HEK293 (cell line): ENCODE results near the gene PSD4.

Experiments
- CTCF ChIA-PET: fragments of 350-600 bp; formaldehyde crosslinking; extraction: SDS; loops from one replicate; lab custom pipeline; 2021; ENCODE audit warnings: antibody characterized with exemption; lab: Yijun Ruan, JAX
- POLR2A ChIA-PET: fragments of 300-600 bp; formaldehyde crosslinking; extraction: SDS; loops from one replicate; lab custom pipeline; 2020; ENCODE audit warnings: antibody characterized with exemption, inconsistent platforms; lab: Yijun Ruan, JAX
- H3K27ac ChIP-seq: fragments of 200-500 bp; sonication (Bioruptor generic); 2 replicates; pipeline ENCODE4 v1.5.1; 2014; ENCODE audit warnings: low read depth, low read length, control low read depth, inconsistent platforms; ENCODE audit errors: extremely low read depth
- H3K36me3 ChIP-seq, 2 experiments: fragments of 200-500 bp in 1 of 2; sonication (Bioruptor generic) in 1 of 2; 1 replicate in 1 of 2; 2 replicates in 1 of 2; pipeline ENCODE4 v1.5.1; 2014 to 2017; ENCODE audit warnings: inconsistent platforms in 2 of 2, low read length in 2 of 2; ENCODE audit not compliant: control insufficient read depth in 2 of 2, insufficient read depth in 1 of 2
- H3K4me1 ChIP-seq: fragments of 200-500 bp; sonication (Bioruptor generic); 2 replicates; pipeline ENCODE4 v1.5.1; 2014; ENCODE audit warnings: mild to moderate bottlenecking, low read length, inconsistent platforms; ENCODE audit not compliant: control insufficient read depth, insufficient read depth
- H3K4me3 ChIP-seq: 2 replicates; pipeline ENCODE4 v1.5.1; 2011; ENCODE audit warnings: low read depth, mild to moderate bottlenecking, control low read depth, low read length, moderate library complexity
- H3K9me3 ChIP-seq: fragments of 200-500 bp; sonication (Bioruptor generic); 2 replicates; pipeline ENCODE4 v1.5.1; 2014; ENCODE audit warnings: low read depth, low read length, inconsistent platforms; ENCODE audit not compliant: control insufficient read depth, insufficient read depth
- BCL11A ChIP-seq: fragments of 450-650 bp; formaldehyde crosslinking; IDR thresholded peaks from 2 replicates; pipeline ENCODE4 v1.5.1; 2016; ENCODE audit warnings: low read depth, missing biosample characterization, missing genetic modification characterization
- KLF1 ChIP-seq: fragments of 450-650 bp; formaldehyde crosslinking; IDR thresholded peaks from 2 replicates; pipeline ENCODE4 v1.5.1; 2016; ENCODE audit warnings: missing biosample characterization, missing genetic modification characterization
- PRDM6 ChIP-seq: fragments of 450-650 bp; formaldehyde crosslinking; IDR thresholded peaks from 2 replicates; pipeline ENCODE4 v1.5.1; 2017; ENCODE audit warnings: missing biosample characterization, missing genetic modification characterization
- ZNF114 ChIP-seq: fragments of 450-650 bp; formaldehyde crosslinking; IDR thresholded peaks from 2 replicates; pipeline ENCODE4 v1.5.0; 2017; ENCODE audit warnings: missing biosample characterization, missing genetic modification characterization
- ZNF529 ChIP-seq: fragments of 450-650 bp; formaldehyde crosslinking; IDR thresholded peaks from 2 replicates; pipeline ENCODE4 v1.5.1; 2017; ENCODE audit warnings: missing genetic modification characterization, missing biosample characterization; ENCODE audit not compliant: insufficient replicate concordance
- ZNF544 ChIP-seq: fragments of 450-650 bp; formaldehyde crosslinking; IDR thresholded peaks from 2 replicates; pipeline ENCODE4 v1.5.0; 2017; ENCODE audit warnings: missing biosample characterization, missing genetic modification characterization
- ZNF610 ChIP-seq: fragments of 450-650 bp; formaldehyde crosslinking; IDR thresholded peaks from 2 replicates; pipeline ENCODE4 v1.5.1; 2016; ENCODE audit warnings: missing biosample characterization, missing genetic modification characterization, borderline replicate concordance
- ZNF654 ChIP-seq: fragments of 450-650 bp; formaldehyde crosslinking; IDR thresholded peaks from 2 replicates; pipeline ENCODE4 v1.5.1; 2016; ENCODE audit warnings: low read depth, missing biosample characterization, missing genetic modification characterization
- ZNF791 ChIP-seq: fragments of 450-650 bp; formaldehyde crosslinking; IDR thresholded peaks from 2 replicates; pipeline ENCODE4 v1.5.1; 2016; ENCODE audit warnings: missing biosample characterization, missing genetic modification characterization
- TF ChIP-seq, protein P1 (sequence below): fragments of 450-650 bp; formaldehyde crosslinking; IDR thresholded peaks from 2 replicates; pipeline ENCODE4 v1.5.1; 2016; ENCODE audit warnings: missing biosample characterization, missing genetic modification characterization, borderline replicate concordance
- TF ChIP-seq, protein P2 (sequence below): fragments of 450-650 bp; formaldehyde crosslinking; IDR thresholded peaks from 2 replicates; pipeline ENCODE4; 2016; ENCODE audit warnings: missing biosample characterization, missing genetic modification characterization
- TF ChIP-seq, protein P3 (sequence below): fragments of 450-650 bp; formaldehyde crosslinking; IDR thresholded peaks from 2 replicates; pipeline ENCODE4 v1.5.1; 2016; ENCODE audit warnings: missing biosample characterization, missing genetic modification characterization

PSD4 gene

DNA sequence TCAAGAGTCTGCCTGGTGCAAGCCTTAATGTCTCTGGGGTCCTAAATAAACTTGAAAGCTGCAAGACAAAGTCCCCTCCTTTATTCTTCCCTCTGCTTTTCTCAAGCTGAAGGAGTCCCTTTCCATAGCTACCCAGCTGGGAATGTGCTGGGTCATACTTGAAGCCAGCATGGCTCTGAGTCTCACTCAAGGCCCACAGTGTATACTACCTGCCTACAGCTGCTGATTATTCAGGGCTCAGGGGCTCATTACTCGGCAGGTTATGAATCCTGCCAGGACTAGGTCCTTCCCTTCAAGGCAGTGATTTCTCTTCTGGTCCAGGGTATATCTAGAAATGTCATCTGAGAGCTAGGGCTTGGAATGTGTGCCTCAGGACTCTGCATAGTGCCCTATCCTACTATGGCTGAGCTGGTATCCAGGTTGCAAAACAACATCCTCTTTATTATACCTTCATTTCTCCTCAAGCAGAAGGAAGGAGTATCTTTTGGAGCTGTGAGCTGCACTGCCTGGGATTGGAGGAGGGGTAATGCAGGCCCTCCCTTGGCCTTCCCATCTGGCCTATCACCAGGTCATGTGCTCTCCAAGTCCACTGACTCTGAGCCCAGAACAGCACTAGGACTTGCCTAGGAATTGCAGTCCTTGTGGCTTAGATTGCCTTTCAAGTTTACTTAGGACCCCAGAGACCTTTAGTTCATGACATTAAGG lies 24.1 kb upstream of the PSD4 start (continued):
- no peak for TF ChIP-seq PRDM6 (tag by site-specific recombination)
- no peak for TF ChIP-seq ZNF544 (tag by site-specific recombination)
- TF ChIP-seq, protein P1, sequence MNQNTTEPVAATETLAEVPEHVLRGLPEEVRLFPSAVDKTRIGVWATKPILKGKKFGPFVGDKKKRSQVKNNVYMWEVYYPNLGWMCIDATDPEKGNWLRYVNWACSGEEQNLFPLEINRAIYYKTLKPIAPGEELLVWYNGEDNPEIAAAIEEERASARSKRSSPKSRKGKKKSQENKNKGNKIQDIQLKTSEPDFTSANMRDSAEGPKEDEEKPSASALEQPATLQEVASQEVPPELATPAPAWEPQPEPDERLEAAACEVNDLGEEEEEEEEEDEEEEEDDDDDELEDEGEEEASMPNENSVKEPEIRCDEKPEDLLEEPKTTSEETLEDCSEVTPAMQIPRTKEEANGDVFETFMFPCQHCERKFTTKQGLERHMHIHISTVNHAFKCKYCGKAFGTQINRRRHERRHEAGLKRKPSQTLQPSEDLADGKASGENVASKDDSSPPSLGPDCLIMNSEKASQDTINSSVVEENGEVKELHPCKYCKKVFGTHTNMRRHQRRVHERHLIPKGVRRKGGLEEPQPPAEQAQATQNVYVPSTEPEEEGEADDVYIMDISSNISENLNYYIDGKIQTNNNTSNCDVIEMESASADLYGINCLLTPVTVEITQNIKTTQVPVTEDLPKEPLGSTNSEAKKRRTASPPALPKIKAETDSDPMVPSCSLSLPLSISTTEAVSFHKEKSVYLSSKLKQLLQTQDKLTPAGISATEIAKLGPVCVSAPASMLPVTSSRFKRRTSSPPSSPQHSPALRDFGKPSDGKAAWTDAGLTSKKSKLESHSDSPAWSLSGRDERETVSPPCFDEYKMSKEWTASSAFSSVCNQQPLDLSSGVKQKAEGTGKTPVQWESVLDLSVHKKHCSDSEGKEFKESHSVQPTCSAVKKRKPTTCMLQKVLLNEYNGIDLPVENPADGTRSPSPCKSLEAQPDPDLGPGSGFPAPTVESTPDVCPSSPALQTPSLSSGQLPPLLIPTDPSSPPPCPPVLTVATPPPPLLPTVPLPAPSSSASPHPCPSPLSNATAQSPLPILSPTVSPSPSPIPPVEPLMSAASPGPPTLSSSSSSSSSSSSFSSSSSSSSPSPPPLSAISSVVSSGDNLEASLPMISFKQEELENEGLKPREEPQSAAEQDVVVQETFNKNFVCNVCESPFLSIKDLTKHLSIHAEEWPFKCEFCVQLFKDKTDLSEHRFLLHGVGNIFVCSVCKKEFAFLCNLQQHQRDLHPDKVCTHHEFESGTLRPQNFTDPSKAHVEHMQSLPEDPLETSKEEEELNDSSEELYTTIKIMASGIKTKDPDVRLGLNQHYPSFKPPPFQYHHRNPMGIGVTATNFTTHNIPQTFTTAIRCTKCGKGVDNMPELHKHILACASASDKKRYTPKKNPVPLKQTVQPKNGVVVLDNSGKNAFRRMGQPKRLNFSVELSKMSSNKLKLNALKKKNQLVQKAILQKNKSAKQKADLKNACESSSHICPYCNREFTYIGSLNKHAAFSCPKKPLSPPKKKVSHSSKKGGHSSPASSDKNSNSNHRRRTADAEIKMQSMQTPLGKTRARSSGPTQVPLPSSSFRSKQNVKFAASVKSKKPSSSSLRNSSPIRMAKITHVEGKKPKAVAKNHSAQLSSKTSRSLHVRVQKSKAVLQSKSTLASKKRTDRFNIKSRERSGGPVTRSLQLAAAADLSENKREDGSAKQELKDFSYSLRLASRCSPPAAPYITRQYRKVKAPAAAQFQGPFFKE (tag by site-specific recombination): no peak

GRCh38 chr2:113150258-113150601 lies 23.5 kb upstream of the PSD4 start:
- H3K4me1 ChIP-seq: no peaks in the 10 kb centered on the region
- POLR2A ChIA-PET: no interaction called here
- no peaks in the 10 kb centered on the region for H3K9me3 ChIP-seq
- CTCF ChIA-PET: interaction anchor here (1.6 to 2.1 kb wide), 3 partner anchors 9 to 13 kb away, joined by 4 to 11 read pairs (median 6); no protein-coding TSS in a partner anchor
- no peak overlapping the region for H3K4me3 ChIP-seq
- no peaks in the 10 kb centered on the region for H3K36me3 ChIP-seq
- no peak overlapping the region for H3K27ac ChIP-seq
- TF ChIP-seq BCL11A (tag by site-specific recombination) (no peak), ZNF654 (tag by site-specific recombination) (no peak), KLF1 (tag by site-specific recombination) (no peak), ZNF791 (tag by site-specific recombination) (no peak)
- TF ChIP-seq, protein P2, sequence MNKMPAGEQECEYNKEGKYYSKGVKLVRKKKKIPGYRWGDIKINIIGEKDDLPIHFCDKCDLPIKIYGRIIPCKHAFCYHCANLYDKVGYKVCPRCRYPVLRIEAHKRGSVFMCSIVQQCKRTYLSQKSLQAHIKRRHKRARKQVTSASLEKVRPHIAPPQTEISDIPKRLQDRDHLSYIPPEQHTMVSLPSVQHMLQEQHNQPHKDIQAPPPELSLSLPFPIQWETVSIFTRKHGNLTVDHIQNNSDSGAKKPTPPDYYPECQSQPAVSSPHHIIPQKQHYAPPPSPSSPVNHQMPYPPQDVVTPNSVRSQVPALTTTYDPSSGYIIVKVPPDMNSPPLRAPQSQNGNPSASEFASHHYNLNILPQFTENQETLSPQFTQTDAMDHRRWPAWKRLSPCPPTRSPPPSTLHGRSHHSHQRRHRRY: no peak
- TF ChIP-seq, protein P3, sequence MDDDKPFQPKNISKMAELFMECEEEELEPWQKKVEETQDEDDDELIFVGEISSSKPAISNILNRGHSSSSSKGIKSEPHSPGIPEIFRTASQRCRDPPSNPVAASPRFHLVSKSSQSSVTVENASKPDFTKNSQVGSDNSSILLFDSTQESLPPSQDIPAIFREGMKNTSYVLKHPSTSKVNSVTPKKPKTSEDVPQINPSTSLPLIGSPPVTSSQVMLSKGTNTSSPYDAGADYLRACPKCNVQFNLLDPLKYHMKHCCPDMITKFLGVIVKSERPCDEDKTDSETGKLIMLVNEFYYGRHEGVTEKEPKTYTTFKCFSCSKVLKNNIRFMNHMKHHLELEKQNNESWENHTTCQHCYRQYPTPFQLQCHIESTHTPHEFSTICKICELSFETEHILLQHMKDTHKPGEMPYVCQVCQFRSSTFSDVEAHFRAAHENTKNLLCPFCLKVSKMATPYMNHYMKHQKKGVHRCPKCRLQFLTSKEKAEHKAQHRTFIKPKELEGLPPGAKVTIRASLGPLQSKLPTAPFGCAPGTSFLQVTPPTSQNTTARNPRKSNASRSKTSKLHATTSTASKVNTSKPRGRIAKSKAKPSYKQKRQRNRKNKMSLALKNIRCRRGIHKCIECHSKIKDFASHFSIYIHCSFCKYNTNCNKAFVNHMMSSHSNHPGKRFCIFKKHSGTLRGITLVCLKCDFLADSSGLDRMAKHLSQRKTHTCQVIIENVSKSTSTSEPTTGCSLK (tag by site-specific recombination): no peak
- TF ChIP-seq, all 188 proteins: peak for 0

DNA sequence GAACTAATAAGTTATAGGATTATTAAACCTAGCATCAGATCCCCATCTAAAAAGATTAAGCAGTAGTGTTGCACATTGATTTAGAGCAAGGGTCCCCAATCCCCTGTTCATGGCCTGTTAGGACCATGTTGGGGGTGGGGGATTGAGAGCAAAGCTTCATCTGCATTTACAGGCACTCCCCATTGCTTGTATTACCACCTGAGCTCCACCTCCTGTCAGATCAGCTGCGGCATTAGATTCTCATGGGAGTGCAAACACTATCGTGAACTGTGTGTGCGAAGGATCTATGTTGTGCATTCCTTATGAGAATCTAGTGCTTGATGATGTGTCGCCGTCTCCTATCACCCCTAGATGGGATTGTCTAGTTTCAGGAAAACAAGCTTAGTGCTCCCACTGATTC lies 18.4 kb upstream of the PSD4 start:
- POLR2A ChIA-PET: interaction anchor here (1.5 kb wide), 1 partner anchor 43 kb away, joined by 4 read pairs; no protein-coding TSS in a partner anchor
- no peak overlapping the region for H3K27ac ChIP-seq
- CTCF ChIA-PET: interaction anchor here (0.6 to 2.8 kb wide), 4 partner anchors 17 to 474 kb away, joined by 3 to 19 read pairs (median 4); no protein-coding TSS in a partner anchor
- TF ChIP-seq ZNF529 (tag by site-specific recombination) (no peak), ZNF114 (tag by site-specific recombination) (no peak), ZNF610 (tag by site-specific recombination) (peak; percentile 97)
- H3K36me3 ChIP-seq: no peaks in the 10 kb centered on the region
- H3K9me3 ChIP-seq: no peaks in the 10 kb centered on the region
- no peak overlapping the region for H3K4me3 ChIP-seq
- no peaks in the 10 kb centered on the region; the same call in 1 of the 2 replicates for H3K4me1 ChIP-seq
